AG09319 (cell line): ENCODE data around the gene SLC6A18.

Experiments
- DNase-seq: peaks from one replicate; pipeline ENCODE4 v3.0.0-alpha.2; 2010; ENCODE audit warnings: low read depth; ENCODE audit errors: extremely low read depth
- TF ChIP-seq, protein P1 (sequence below): IDR thresholded peaks from 2 replicates; pipeline ENCODE4 v1.5.1; 2011; ENCODE audit warnings: low read depth, mild to moderate bottlenecking, inconsistent platforms, low read length, moderate library complexity

SLC6A18 gene

DNA sequence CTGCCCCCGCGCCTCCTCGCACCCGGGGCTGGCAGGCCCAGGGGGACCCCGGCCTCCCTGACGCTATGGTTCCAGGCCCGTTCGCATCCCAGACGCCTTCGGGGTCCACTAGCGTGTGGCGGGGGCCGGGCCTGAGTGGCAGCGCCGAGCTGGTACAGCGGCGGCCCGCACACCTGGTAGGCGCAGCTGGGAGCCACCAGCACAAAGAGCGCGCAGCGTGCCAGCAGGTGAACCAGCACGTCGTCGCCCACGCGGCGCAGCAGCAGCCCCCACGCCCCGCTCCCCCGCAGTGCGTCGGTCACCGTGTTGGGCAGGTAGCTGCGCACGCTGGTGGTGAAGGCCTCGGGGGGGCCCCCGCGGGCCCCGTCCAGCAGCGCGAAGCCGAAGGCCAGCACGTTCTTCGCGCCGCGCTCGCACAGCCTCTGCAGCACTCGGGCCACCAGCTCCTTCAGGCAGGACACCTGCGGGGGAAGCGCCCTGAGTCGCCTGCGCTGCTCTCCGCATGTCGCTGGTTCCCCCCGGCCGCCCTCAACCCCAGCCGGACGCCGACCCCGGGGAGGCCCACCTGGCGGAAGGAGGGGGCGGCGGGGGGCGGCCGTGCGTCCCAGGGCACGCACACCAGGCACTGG is 69.1 kb downstream of the SLC6A18 start:
- TF ChIP-seq, protein P1, sequence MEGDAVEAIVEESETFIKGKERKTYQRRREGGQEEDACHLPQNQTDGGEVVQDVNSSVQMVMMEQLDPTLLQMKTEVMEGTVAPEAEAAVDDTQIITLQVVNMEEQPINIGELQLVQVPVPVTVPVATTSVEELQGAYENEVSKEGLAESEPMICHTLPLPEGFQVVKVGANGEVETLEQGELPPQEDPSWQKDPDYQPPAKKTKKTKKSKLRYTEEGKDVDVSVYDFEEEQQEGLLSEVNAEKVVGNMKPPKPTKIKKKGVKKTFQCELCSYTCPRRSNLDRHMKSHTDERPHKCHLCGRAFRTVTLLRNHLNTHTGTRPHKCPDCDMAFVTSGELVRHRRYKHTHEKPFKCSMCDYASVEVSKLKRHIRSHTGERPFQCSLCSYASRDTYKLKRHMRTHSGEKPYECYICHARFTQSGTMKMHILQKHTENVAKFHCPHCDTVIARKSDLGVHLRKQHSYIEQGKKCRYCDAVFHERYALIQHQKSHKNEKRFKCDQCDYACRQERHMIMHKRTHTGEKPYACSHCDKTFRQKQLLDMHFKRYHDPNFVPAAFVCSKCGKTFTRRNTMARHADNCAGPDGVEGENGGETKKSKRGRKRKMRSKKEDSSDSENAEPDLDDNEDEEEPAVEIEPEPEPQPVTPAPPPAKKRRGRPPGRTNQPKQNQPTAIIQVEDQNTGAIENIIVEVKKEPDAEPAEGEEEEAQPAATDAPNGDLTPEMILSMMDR = no peak
- DNase-seq = no peak

DNA sequence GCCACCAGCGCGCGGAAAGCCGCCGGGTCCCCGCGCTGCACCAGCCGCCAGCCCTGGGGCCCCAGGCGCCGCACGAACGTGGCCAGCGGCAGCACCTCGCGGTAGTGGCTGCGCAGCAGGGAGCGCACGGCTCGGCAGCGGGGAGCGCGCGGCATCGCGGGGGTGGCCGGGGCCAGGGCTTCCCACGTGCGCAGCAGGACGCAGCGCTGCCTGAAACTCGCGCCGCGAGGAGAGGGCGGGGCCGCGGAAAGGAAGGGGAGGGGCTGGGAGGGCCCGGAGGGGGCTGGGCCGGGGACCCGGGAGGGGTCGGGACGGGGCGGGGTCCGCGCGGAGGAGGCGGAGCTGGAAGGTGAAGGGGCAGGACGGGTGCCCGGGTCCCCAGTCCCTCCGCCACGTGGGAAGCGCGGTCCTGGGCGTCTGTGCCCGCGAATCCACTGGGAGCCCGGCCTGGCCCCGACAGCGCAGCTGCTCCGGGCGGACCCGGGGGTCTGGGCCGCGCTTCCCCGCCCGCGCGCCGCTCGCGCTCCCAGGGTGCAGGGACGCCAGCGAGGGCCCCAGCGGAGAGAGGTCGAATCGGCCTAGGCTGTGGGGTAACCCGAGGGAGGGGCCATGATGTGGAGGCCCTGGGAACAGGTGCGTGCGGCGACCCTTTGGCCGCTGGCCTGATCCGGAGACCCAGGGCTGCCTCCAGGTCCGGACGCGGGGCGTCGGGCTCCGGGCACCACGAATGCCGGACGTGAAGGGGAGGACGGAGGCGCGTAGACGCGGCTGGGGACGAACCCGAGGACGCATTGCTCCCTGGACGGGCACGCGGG is 69.9 kb downstream of the SLC6A18 start, which contains the start of gene TERT:
TSS of gene TERT (minus strand) at position 234 of the 815 bp plus-strand sequence. CDS start at position 155, 79 bp downstream.
- DNase-seq = no peak
- TF ChIP-seq, protein P1 = no peak

DNA sequence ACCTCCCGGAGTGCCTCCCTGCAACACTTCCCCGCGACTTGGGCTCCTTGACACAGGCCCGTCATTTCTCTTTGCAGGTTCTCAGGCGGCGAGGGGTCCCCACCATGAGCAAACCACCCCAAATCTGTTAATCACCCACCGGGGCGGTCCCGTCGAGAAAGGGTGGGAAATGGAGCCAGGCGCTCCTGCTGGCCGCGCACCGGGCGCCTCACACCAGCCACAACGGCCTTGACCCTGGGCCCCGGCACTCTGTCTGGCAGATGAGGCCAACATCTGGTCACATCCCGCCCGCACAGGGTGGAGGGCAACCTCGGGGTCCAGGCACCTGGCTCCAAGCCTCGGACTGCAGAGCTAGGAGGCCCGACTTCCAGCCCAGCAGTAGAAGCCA is 70.5 kb downstream of the SLC6A18 start:
- no peak for DNase-seq
- TF ChIP-seq, protein P1 = no peak
